Right atrium auricular region (tissue), 2 donors: Measurements from ENCODE around the gene TBL3. TPM values are rescaled to one million over a fixed set of nuclear protein-coding genes. Genes with fewer than 3 reads are reported as not detected.
A peak's percentile ranks its signal among the peaks of the same experiment; 100 is the strongest.

ENCODE experiments used
- DNase-seq: peaks from one replicate; pipeline ENCODE4 v3.0.0-alpha.2; 2019; ENCODE audit warnings: low spot score
- H3K27ac ChIP-seq, 2 donors: fragments of 200-600 bp; sonication (generic); 1 replicate in 1 of 2; 2 replicates in 1 of 2; pipeline ENCODE4 v1.5.1; 2016 to 2019
- H3K27me3 ChIP-seq, 2 donors: fragments of 200-600 bp; sonication (generic); one replicate each; pipeline versions ENCODE4 v1.5.1 to v1.6.0; 2017 to 2019
- H3K36me3 ChIP-seq: fragments of 200-600 bp; sonication (generic); one replicate; pipeline ENCODE4 v1.5.1; 2016
- H3K4me1 ChIP-seq, 2 donors: fragments of 200-600 bp; sonication (generic); one replicate each; pipeline versions ENCODE4 v1.5.1 to v1.6.0; 2017 to 2019
- H3K4me3 ChIP-seq, 2 donors: fragments of 200-600 bp; sonication (generic); 1 replicate in 1 of 2; 2 replicates in 1 of 2; pipeline ENCODE4 v1.5.1; 2017 to 2019; ENCODE audit warnings: mild to moderate bottlenecking in 1 of 2, moderate library complexity in 1 of 2
- H3K9me3 ChIP-seq, 2 donors: fragments of 200-600 bp; sonication (generic); one replicate each; pipeline ENCODE4 v1.5.1; 2019
- total RNA-seq, 2 donors: library from RNA; depleted of rRNA; stranded (reverse); fragments of >200 nt; gene quantifications; one replicate each; pipeline ENCODE4 v1.1.0, GENCODE V29; 2016
- TF ChIP-seq, protein P1 (sequence below), 2 donors: fragments of 200-600 bp; sonication (generic); IDR thresholded peaks; one replicate each; pipeline ENCODE4 v1.5.1; 2019; ENCODE audit warnings: antibody characterized with exemption in 2 of 2

Gene TBL3
- total RNA-seq, 2 donors from 2014 or later: 22.4 to 35.6 TPM

DNA sequence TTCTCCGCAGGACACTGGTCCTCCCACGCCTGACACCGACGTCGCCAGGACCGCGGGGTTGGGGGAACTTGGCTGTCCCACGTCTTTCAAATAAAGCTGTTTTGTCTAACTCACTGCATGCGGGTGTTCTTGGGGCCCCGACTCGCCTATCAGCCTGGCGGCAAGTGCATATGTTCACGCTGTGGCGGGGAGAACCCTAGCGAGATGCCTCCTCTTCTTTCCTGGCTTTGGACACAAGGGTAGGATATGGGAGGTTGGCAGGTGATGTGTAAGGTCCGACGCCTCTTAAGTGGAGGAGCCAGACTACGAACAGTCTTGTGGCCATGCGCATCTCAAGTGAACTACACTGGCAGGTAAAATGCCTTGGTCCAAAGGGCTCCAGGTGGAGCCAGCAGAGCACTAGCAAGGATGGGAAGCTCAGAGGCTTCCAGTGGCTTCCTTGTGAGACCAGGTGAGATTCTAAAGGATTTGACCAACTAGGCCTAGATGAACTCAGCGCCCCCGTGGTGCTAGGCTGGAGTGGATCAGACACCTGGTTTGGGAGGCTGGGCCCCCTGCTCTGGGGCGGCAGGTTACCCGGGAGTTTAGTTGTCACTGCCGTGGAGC is 6.4 kb upstream of the TBL3 start:
- H3K4me1 ChIP-seq: peaks cover 0 to 38% of the 10 kb centered on the region in 2 donors
- H3K36me3 ChIP-seq: peaks cover 26% of the 10 kb centered on the region
- DNase-seq: no peak
- no peaks in the 10 kb centered on the region for H3K9me3 ChIP-seq
- TF ChIP-seq, protein P1, sequence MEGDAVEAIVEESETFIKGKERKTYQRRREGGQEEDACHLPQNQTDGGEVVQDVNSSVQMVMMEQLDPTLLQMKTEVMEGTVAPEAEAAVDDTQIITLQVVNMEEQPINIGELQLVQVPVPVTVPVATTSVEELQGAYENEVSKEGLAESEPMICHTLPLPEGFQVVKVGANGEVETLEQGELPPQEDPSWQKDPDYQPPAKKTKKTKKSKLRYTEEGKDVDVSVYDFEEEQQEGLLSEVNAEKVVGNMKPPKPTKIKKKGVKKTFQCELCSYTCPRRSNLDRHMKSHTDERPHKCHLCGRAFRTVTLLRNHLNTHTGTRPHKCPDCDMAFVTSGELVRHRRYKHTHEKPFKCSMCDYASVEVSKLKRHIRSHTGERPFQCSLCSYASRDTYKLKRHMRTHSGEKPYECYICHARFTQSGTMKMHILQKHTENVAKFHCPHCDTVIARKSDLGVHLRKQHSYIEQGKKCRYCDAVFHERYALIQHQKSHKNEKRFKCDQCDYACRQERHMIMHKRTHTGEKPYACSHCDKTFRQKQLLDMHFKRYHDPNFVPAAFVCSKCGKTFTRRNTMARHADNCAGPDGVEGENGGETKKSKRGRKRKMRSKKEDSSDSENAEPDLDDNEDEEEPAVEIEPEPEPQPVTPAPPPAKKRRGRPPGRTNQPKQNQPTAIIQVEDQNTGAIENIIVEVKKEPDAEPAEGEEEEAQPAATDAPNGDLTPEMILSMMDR (IDR thresholded peaks at IDR 0.05): no peak
- peak overlapping the region; percentile 74 to 80 for H3K4me3 ChIP-seq
- H3K27ac ChIP-seq: peak overlapping the region; percentile 88 to 91
- H3K27me3 ChIP-seq: no peaks in the 10 kb centered on the region

DNA sequence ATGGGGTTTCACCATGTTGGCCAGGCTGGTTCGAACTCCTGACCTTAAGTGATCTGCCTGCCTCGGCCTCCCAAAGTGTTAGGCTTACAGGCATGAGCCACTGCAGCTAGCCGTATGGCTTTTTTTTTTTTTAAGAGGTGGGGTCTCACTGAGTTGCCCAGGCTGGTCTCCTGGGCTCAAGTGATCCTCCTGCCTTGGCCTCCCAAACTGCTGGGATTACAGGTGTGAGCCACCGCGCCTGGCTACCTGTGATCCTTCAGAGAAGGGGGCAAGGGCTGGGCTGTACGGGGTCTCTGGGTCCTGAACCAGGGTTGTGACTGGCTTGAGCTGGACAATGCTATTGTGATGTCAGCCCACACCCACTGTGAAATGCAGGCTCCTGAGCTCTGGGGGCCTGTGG is 5.4 kb upstream of the TBL3 start, which contains the start of gene RNF151:
RNF151 (plus strand) TSS at position 397 of the 400 bp plus-strand sequence. CDS start 26 bp downstream, outside the sequence.
- Histone ChIP-seq H3K9me3 (no peaks in the 10 kb centered on the region), H3K36me3 (peaks cover 24% of the 10 kb centered on the region), H3K4me3 (peak within 1 kb of the TSS; percentile 74 to 80), H3K27ac (peak within 1 kb of the TSS in 1 of 2 donors; percentile 91), H3K27me3 (no peaks in the 10 kb centered on the region), H3K4me1 (peaks cover 0 to 37% of the 10 kb centered on the region in 2 donors)
- TF ChIP-seq, protein P1 (IDR thresholded peaks at IDR 0.05): no peak
- no peak for DNase-seq

DNA sequence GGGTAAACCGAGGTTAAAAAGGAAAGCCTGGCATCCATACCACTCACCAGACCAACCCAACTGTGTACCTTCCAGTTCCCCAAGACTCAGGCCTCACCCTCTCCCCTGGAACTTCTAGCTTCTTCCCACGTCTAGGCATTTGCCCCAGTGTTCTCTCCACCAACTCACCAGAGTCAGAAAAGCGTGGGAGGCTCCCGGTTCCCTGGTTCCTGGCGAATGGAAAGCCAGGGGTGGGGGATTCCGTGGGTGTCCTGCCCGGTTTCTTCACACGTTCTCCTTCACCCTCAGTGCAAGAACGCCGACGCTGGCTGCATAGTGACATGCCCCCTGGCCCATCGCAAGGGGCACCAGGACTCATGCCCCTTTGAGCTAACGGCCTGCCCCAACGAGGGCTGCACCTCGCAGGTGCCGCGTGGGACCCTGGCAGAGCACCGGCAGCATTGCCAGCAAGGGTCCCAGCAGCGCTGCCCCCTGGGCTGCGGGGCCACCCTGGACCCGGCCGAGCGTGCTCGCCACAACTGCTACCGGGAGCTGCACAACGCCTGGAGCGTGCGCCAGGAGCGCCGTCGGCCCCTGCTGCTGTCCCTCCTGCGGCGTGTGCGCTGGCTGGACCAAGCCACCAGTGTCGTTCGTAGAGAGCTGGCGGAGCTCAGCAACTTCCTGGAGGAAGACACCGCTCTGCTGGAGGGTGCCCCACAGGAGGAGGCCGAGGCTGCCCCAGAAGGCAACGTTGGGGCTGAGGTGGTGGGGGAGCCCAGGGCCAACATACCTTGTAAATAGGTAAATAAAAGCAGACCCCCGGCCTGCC is 3.5 kb upstream of the TBL3 start:
- TF ChIP-seq, protein P1 (IDR thresholded peaks at IDR 0.05): no peak
- H3K9me3 ChIP-seq: no peaks in the 10 kb centered on the region
- DNase-seq: no peak
- H3K27ac ChIP-seq: no peak overlapping the region
- peaks cover 0 to 42% of the 10 kb centered on the region in 2 donors for H3K4me1 ChIP-seq
- H3K36me3 ChIP-seq: peaks cover 6% of the 10 kb centered on the region
- H3K27me3 ChIP-seq: no peaks in the 10 kb centered on the region
- H3K4me3 ChIP-seq: no peak overlapping the region

- Histone ChIP-seq H3K4me1 (peaks cover 0 to 27% of the 10 kb centered on the region in 2 donors), H3K27me3 (no peaks in the 10 kb centered on the region), H3K9me3 (no peaks in the 10 kb centered on the region), H3K27ac (peak overlapping the region in 1 of 2 donors; percentile 88), H3K4me3 (peak overlapping the region; percentile 84 to 100), H3K36me3 (peaks cover 34% of the 10 kb centered on the region)
- TF ChIP-seq, protein P1 (IDR thresholded peaks at IDR 0.05): no peak
- no peak for DNase-seq
These were observed 631 bp downstream of the TBL3 start for GRCh38 chr16:1972490-1972877.

GRCh38 chr16:1973461-1974156 is 1.8 kb downstream of the TBL3 start:
- Histone ChIP-seq H3K4me3 (no peak overlapping the region), H3K27ac (no peak overlapping the region), H3K27me3 (peaks cover 0 to under 1% of the 10 kb centered on the region in 2 donors), H3K4me1 (peaks cover 0 to 27% of the 10 kb centered on the region in 2 donors), H3K36me3 (peaks cover 46% of the 10 kb centered on the region), H3K9me3 (no peaks in the 10 kb centered on the region)
- TF ChIP-seq, protein P1 (IDR thresholded peaks at IDR 0.05): no peak
- DNase-seq: no peak
